ENCODE results near the gene HADH.

HADH gene

GRCh38 chr4:108058685-108059440 is 69.2 kb downstream of the HADH start:
- Histone ChIP-seq H3K4me1 (ENCODE audit: insufficient read depth, low read length, severe bottlenecking) (peaks cover 30% of the 10 kb centered on the region), H3K9me2 (ENCODE audit: low read depth, low read length) (no peaks in the 10 kb centered on the region), H3K27me3 (ENCODE audit: insufficient read depth, low read length) (no peaks in the 10 kb centered on the region), H3K4me3 (ENCODE audit: low read depth, low read length, poor library complexity, severe bottlenecking) (no peak overlapping the region), H3K4me2 (ENCODE audit: low read length) (no peak overlapping the region), H2AFZ (ENCODE audit: low read length) (no peak overlapping the region), H3K9ac (ENCODE audit: low read length) (no peak overlapping the region), H4K20me1 (ENCODE audit: insufficient read depth, low read length) (no peaks in the 10 kb centered on the region), H3F3A (ENCODE audit: insufficient read depth, low read length) (no peaks in the 10 kb centered on the region), H3K36me3 (ENCODE audit: insufficient read depth, low read length) (peaks cover 88% of the 10 kb centered on the region), H3K9me3 (ENCODE audit: low read length) (no peaks in the 10 kb centered on the region), H3K79me2 (ENCODE audit: insufficient read depth, low read length) (no peaks in the 10 kb centered on the region), H3K27ac (ENCODE audit: low read depth, low read length, poor library complexity, severe bottlenecking) (no peak overlapping the region)
- TF ChIP-seq CTCF (IDR thresholded peaks at IDR 0.05; ENCODE audit: low read length): no peak
- no peak for TF ChIP-seq EZH2 (IDR thresholded peaks at IDR 0.05; ENCODE audit: borderline replicate concordance, low read length)

- H3K4me1 ChIP-seq (ENCODE audit: insufficient read depth, low read length, severe bottlenecking): peaks cover 39% of the 10 kb centered on the region
- no peaks in the 10 kb centered on the region for H3K27me3 ChIP-seq (ENCODE audit: insufficient read depth, low read length)
- H3K9me3 ChIP-seq (ENCODE audit: low read length): no peaks in the 10 kb centered on the region
- no peaks in the 10 kb centered on the region for H3K79me2 ChIP-seq (ENCODE audit: insufficient read depth, low read length)
- H3K4me2 ChIP-seq (ENCODE audit: low read length): no peak overlapping the region
- H4K20me1 ChIP-seq (ENCODE audit: insufficient read depth, low read length): no peaks in the 10 kb centered on the region
- no peaks in the 10 kb centered on the region for H3K9me2 ChIP-seq (ENCODE audit: low read depth, low read length)
- peak overlapping the region; percentile 61 for H3K27ac ChIP-seq (ENCODE audit: low read depth, low read length, poor library complexity, severe bottlenecking)
- H3K4me3 ChIP-seq (ENCODE audit: low read depth, low read length, poor library complexity, severe bottlenecking): no peak overlapping the region
- no peak overlapping the region for H2AFZ ChIP-seq (ENCODE audit: low read length)
- TF ChIP-seq CTCF (IDR thresholded peaks at IDR 0.05; ENCODE audit: low read length) (peak; percentile 24; the same call in 1 of the 2 replicates), EZH2 (IDR thresholded peaks at IDR 0.05; ENCODE audit: borderline replicate concordance, low read length) (no peak)
- no peaks in the 10 kb centered on the region for H3F3A ChIP-seq (ENCODE audit: insufficient read depth, low read length)
- H3K9ac ChIP-seq (ENCODE audit: low read length): no peak overlapping the region
- peaks cover 88% of the 10 kb centered on the region for H3K36me3 ChIP-seq (ENCODE audit: insufficient read depth, low read length)
These were observed 70.5 kb downstream of the HADH start for GRCh38 chr4:108060164-108060563.

- H3K27ac ChIP-seq (ENCODE audit: low read depth, low read length, poor library complexity, severe bottlenecking): peak overlapping the region; percentile 61
These were observed 71.1 kb downstream of the HADH start for GRCh38 chr4:108060686-108061321.

More at GRCh38 chr4:108060686-108061321, 71.1 kb downstream of the HADH start:
- H3F3A ChIP-seq (ENCODE audit: insufficient read depth, low read length): no peaks in the 10 kb centered on the region
- H3K27me3 ChIP-seq (ENCODE audit: insufficient read depth, low read length): no peaks in the 10 kb centered on the region
- H3K36me3 ChIP-seq (ENCODE audit: insufficient read depth, low read length): peaks cover 89% of the 10 kb centered on the region
- H3K79me2 ChIP-seq (ENCODE audit: insufficient read depth, low read length): no peaks in the 10 kb centered on the region
- no peak overlapping the region for H3K9ac ChIP-seq (ENCODE audit: low read length)
- H3K4me3 ChIP-seq (ENCODE audit: low read depth, low read length, poor library complexity, severe bottlenecking): no peak overlapping the region
- H4K20me1 ChIP-seq (ENCODE audit: insufficient read depth, low read length): no peaks in the 10 kb centered on the region
- no peak overlapping the region for H2AFZ ChIP-seq (ENCODE audit: low read length)
- no peak overlapping the region for H3K4me2 ChIP-seq (ENCODE audit: low read length)
- TF ChIP-seq EZH2 (IDR thresholded peaks at IDR 0.05; ENCODE audit: borderline replicate concordance, low read length) (no peak), CTCF (IDR thresholded peaks at IDR 0.05; ENCODE audit: low read length) (no peak)
- no peaks in the 10 kb centered on the region for H3K9me3 ChIP-seq (ENCODE audit: low read length)
- H3K4me1 ChIP-seq (ENCODE audit: insufficient read depth, low read length, severe bottlenecking): peaks cover 39% of the 10 kb centered on the region
- no peaks in the 10 kb centered on the region for H3K9me2 ChIP-seq (ENCODE audit: low read depth, low read length)
